Testis (tissue), 3 donors: ENCODE results near the gene IPO11. TPM values are rescaled to one million over a fixed set of nuclear protein-coding genes. Genes with fewer than 3 reads are reported as not detected.

ENCODE experiments used
- DNase-seq: peaks from one replicate; pipeline ENCODE4 v3.0.0-alpha.2; 2019
- H3K27ac ChIP-seq, 2 donors: fragments of 200-600 bp; sonication (generic); one replicate each; pipeline ENCODE4 v1.5.1; 2019
- H3K27me3 ChIP-seq: fragments of 200-600 bp; sonication (generic); one replicate; pipeline ENCODE4 v1.5.1; 2019
- H3K36me3 ChIP-seq: fragments of 200-600 bp; sonication (generic); one replicate; pipeline ENCODE4 v1.5.1; 2017; ENCODE audit warnings: low read depth; ENCODE audit errors: missing control alignments
- H3K4me1 ChIP-seq: fragments of 200-600 bp; sonication (generic); one replicate; pipeline ENCODE4 v1.5.1; 2019
- H3K4me3 ChIP-seq, 2 donors: fragments of 200-600 bp; sonication (generic); one replicate each; pipeline ENCODE4 v1.5.1; 2017 to 2019
- H3K9me3 ChIP-seq: fragments of 200-600 bp; sonication (generic); one replicate; pipeline ENCODE4 v1.5.1; 2017
- POLR2A ChIP-seq: fragments of 450-650 bp; IDR thresholded peaks from one replicate; pipeline ENCODE4 v1.6.1; 2017; ENCODE audit warnings: antibody characterized with exemption, mild to moderate bottlenecking, moderate library complexity
- WGBS, 2 donors: methylation state at CpG; one replicate each; pipeline ENCODE4 v1.1.5; 2018; 5-methylcytosine and 5-hydroxymethylcytosine counted together
- intact Hi-C: fragments of 100-400 bp; cut with DNase I; formaldehyde crosslinking; loops from one replicate; pipeline ENCODE4 v1.15.1; 2023; ENCODE audit warnings: low total_unique reads
- polyA plus RNA-seq: library from polyadenylated mRNA; stranded (reverse); fragments of 350-450 nt; fragmentation: Illumina TruSeq; extraction: RNeasy Lipid Tissue Mini Kit (QIAGEN cat#74804); gene quantifications from one replicate; pipeline ENCODE4 v1.2.3, GENCODE V29; 2014; ENCODE audit warnings: low read depth, low replicate concordance; ENCODE audit not compliant: insufficient read depth
- total RNA-seq, 2 donors: library from RNA; depleted of rRNA; stranded (reverse); fragments of >200 nt; gene quantifications; one replicate each; pipeline ENCODE4 v1.2.3, GENCODE V29; 2016
- TF ChIP-seq, protein P1 (sequence below), 3 experiments: fragments of 450-650 bp in 2 of 3; fragments of 200-600 bp in 1 of 3; sonication (generic) in 1 of 3; IDR thresholded peaks; one replicate each; pipeline ENCODE4 v1.5.1; 2016 to 2019; ENCODE audit warnings: antibody characterized with exemption in 3 of 3, mild to moderate bottlenecking in 2 of 3, moderate library complexity in 1 of 3

Gene IPO11
- total and polyA plus RNA-seq, 3 donors from 2014 or later: 50.3 to 74.5 (median 67.3) TPM

DNA sequence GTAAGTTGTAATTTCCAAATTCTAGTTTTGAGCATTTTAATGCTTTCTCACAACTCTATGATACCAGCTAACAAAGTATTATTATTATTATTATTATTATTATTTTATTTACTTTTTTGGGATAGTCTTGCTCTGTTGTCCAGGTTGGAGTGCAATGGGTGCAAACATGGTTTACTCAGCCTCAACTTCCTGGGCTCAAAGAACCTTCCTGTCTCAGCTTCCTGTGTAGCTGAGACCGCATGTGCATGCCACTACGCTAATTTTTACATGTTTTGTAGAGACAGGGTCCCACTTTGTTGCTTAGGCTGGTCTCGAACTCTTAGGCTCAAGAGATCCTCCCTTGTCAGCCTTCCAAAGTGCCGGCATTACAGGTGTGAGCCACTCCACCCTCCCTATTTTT lies 193.1 kb downstream of the IPO11 start:
- H3K9me3 ChIP-seq: no peaks in the 10 kb centered on the region
- no peak for DNase-seq
- intact Hi-C loops: no loop called here
- no peaks in the 10 kb centered on the region for H3K4me1 ChIP-seq
- TF ChIP-seq, protein P1, sequence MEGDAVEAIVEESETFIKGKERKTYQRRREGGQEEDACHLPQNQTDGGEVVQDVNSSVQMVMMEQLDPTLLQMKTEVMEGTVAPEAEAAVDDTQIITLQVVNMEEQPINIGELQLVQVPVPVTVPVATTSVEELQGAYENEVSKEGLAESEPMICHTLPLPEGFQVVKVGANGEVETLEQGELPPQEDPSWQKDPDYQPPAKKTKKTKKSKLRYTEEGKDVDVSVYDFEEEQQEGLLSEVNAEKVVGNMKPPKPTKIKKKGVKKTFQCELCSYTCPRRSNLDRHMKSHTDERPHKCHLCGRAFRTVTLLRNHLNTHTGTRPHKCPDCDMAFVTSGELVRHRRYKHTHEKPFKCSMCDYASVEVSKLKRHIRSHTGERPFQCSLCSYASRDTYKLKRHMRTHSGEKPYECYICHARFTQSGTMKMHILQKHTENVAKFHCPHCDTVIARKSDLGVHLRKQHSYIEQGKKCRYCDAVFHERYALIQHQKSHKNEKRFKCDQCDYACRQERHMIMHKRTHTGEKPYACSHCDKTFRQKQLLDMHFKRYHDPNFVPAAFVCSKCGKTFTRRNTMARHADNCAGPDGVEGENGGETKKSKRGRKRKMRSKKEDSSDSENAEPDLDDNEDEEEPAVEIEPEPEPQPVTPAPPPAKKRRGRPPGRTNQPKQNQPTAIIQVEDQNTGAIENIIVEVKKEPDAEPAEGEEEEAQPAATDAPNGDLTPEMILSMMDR (IDR thresholded peaks at IDR 0.05): no peak
- TF ChIP-seq POLR2A: no peak
- no peaks in the 10 kb centered on the region for H3K27me3 ChIP-seq
- no peak overlapping the region for H3K4me3 ChIP-seq
- H3K36me3 ChIP-seq: no peaks in the 10 kb centered on the region
- H3K27ac ChIP-seq: no peak overlapping the region
- WGBS, 2 donors: 95% methylated on average over 4 of the region's 4 CpGs

DNA sequence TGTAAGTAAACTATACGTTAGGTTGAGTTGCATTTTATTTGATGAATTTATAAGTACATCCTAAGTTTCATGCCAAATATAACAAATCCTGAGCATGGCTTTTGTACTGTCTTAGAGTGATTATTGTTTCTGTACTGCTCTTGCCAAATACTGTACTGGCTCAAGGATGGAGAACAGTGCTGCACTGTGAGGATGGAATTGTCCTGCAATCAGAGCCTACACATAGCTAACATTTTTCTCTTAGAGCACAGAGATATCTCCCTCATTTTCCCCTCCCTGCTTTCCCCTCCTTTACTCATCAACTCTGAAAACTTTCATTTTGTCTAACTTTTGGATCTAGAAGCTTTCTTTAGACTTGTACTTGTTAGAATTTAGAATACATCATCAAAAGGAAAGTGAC lies 194.3 kb downstream of the IPO11 start:
- Histone ChIP-seq H3K27me3 (no peaks in the 10 kb centered on the region), H3K9me3 (no peaks in the 10 kb centered on the region), H3K27ac (no peak overlapping the region), H3K4me1 (no peaks in the 10 kb centered on the region), H3K36me3 (no peaks in the 10 kb centered on the region), H3K4me3 (no peak overlapping the region)
- TF ChIP-seq, protein P1 (IDR thresholded peaks at IDR 0.05): no peak
- no peak for TF ChIP-seq POLR2A
- intact Hi-C loops: no loop called here
- DNase-seq: peak; percentile 34
- WGBS, 2 donors: 35 to 38% methylated on average over 1 of the region's 1 CpG

DNA sequence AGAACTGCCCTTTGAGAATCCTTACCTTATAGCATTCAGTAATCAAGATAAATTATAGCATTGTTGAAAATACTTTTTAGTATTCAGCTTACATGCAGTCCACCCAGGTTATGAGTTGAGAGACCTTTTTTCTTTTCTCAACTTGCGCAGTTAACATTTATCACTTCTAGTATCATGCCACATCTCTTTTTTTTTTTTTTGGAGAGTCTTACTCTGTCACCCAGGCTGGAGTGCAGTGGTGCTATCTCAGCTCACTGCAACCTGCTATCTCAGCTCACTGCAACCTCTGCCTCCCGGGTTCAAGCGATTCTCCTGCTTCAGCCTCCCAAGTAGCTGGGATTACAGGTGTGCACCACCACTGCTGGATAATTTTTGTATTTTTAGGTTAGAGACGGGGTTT lies 195.1 kb downstream of the IPO11 start:
- H3K27ac ChIP-seq: no peak overlapping the region
- no peak overlapping the region for H3K4me3 ChIP-seq
- H3K36me3 ChIP-seq: no peaks in the 10 kb centered on the region
- WGBS, 2 donors: 89 to 92% methylated on average over 4 of the region's 4 CpGs
- no peaks in the 10 kb centered on the region for H3K27me3 ChIP-seq
- TF ChIP-seq POLR2A: no peak
- TF ChIP-seq, protein P1 (IDR thresholded peaks at IDR 0.05): no peak
- H3K4me1 ChIP-seq: no peaks in the 10 kb centered on the region
- DNase-seq: no peak
- intact Hi-C loops: no loop called here
- no peaks in the 10 kb centered on the region for H3K9me3 ChIP-seq

DNA sequence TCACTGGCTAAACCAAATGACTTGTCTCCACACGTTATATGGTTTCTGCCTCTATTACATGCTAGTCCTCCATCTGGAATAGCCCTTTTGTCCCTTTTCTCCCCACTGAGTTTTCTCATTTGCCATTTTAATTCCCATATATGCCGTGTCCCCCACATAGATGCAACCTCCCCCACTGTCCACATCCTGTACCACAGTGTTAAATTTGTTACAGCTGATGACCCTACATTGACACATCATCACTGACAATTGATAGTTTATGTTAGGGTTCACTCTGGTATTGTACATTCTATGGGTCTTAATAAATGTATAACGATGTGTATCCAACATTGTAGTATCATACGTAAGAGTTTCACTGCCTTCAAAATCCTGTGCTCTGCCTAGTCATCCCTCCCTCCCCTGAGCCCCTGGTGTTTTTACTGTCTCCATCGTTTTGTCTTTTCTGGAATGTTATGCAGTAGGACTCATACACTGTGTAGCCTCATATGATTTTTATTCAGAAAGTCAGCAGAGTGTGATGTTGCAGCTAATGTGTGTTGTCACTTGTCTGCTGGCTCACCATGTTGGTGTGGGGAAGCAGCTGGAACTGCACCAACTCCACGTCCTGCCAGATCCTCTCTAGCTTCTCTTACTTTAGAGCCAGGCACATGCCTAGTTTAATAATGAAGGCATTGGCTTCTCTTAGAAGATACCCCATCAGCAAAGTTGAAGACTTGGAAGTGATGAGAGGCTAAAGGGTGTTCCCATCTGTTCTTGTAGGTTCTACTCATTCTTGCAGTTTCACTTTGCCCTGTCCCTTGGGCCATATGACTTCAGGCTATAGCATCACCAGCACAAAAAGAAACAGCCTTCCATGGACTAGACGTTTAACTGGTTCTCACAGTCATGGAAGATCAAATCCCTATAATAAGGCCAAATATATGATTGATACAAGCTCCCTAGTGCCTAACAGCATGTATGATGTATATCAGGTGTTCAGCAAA lies 196.3 kb downstream of the IPO11 start:
- TF ChIP-seq, protein P1 (IDR thresholded peaks at IDR 0.05): no peak
- TF ChIP-seq POLR2A: no peak
- Histone ChIP-seq H3K27me3 (no peaks in the 10 kb centered on the region), H3K36me3 (no peaks in the 10 kb centered on the region), H3K4me3 (no peak overlapping the region), H3K9me3 (no peaks in the 10 kb centered on the region), H3K4me1 (no peaks in the 10 kb centered on the region), H3K27ac (no peak overlapping the region)
- no peak for DNase-seq
- intact Hi-C loops: no loop called here
- WGBS, 2 donors: 82 to 88% methylated on average over 7 of the region's 7 CpGs
